Measurements from ENCODE around the gene MYT1. TPM values are rescaled to one million over a fixed set of nuclear protein-coding genes. Genes with fewer than 3 reads are reported as not detected.
"Not testable (repeated sequence)": the region's sequence is repeated elsewhere in the genome, so short reads cannot be mapped to it uniquely, and the experiment has no call there.

MYT1 gene
- polyA plus RNA-seq, result under 1 TPM in 2 of 4 donors, not detected in 2; 0.63 to 0.77 TPM
- long read RNA-seq, donor 1, result 0 reads
- long read RNA-seq, donor 2, result 0 reads
- long read RNA-seq, donor 3, result 0 reads
- long read RNA-seq, donor 4, result 0 reads
- long read RNA-seq, donor 5, result 0 reads
- long read RNA-seq, donor 6, result 0 reads
- long read RNA-seq, donor 7, result 0 reads
- long read RNA-seq, donor 8, result 0 reads
- long read RNA-seq, donor 9, result 0 reads
- long read RNA-seq, donor 10, result 0 reads

GRCh38 chr20:64164123-64164836 lies at the start of gene MYT1:
TSS of gene MYT1 (plus strand) at chr20:64164452. CDS start at chr20:64198862, 34,410 bp downstream.
- no peaks in the 10 kb centered on the region for H3K36me3 ChIP-seq (ENCODE audit: control insufficient read depth in 3 of 3, insufficient read depth in 2 of 3, low read depth in 1 of 3, low read length in 3 of 3)
- no peaks in the 10 kb centered on the region for H3K9me3 ChIP-seq (ENCODE audit: control insufficient read depth in 2 of 2, insufficient read depth in 1 of 2, low read depth in 1 of 2, low read length in 1 of 2)
- peak within 1 kb of the TSS in 1 of 3 donors; percentile 27 for H3K4me3 ChIP-seq (ENCODE audit: low read depth in 1 of 3, low read length in 3 of 3)
- DNase-seq (no peak), FAIRE-seq (no peak)
- H3K27me3 ChIP-seq (ENCODE audit: control insufficient read depth in 3 of 3, insufficient read depth in 3 of 3, low read length in 3 of 3), result peaks cover 0 to 61% (median 40%) of the 10 kb centered on the region in 3 donors
- WGBS, 3 donors, result 64 to 71% (median 67%) methylated on average over 21 of the region's 21 CpGs
- H3K4me1 ChIP-seq (ENCODE audit: control insufficient read depth in 3 of 3, insufficient read depth in 2 of 3, low read depth in 1 of 3, low read length in 2 of 3), result no peaks in the 10 kb centered on the region
- peak within 1 kb of the TSS in 1 of 3 donors; percentile 60 for H3K27ac ChIP-seq (ENCODE audit: low read depth in 1 of 3, low read length in 2 of 3)

GRCh38 chr20:64115171-64115911 lies 48.9 kb upstream of the MYT1 start:
- WGBS, 3 donors, result 50 to 71% (median 56%) methylated on average over 14 of the region's 14 CpGs
- Histone ChIP-seq H3K36me3 (ENCODE audit: control insufficient read depth in 3 of 3, insufficient read depth in 2 of 3, low read depth in 1 of 3, low read length in 3 of 3) (no peaks in the 10 kb centered on the region), H3K27me3 (ENCODE audit: control insufficient read depth in 3 of 3, insufficient read depth in 3 of 3, low read length in 3 of 3) (no peaks in the 10 kb centered on the region), H3K27ac (ENCODE audit: low read depth in 1 of 3, low read length in 2 of 3) (no peak overlapping the region), H3K4me1 (ENCODE audit: control insufficient read depth in 3 of 3, insufficient read depth in 2 of 3, low read depth in 1 of 3, low read length in 2 of 3) (no peaks in the 10 kb centered on the region), H3K4me3 (ENCODE audit: low read depth in 1 of 3, low read length in 3 of 3) (no peak overlapping the region), H3K9me3 (ENCODE audit: control insufficient read depth in 2 of 2, insufficient read depth in 1 of 2, low read depth in 1 of 2, low read length in 1 of 2) (no peaks in the 10 kb centered on the region)
- DNase-seq (no peak), FAIRE-seq (no peak)

- H3K36me3 ChIP-seq (ENCODE audit: control insufficient read depth in 3 of 3, insufficient read depth in 2 of 3, low read depth in 1 of 3, low read length in 3 of 3), result no peaks in the 10 kb centered on the region
- H3K27me3 ChIP-seq (ENCODE audit: control insufficient read depth in 3 of 3, insufficient read depth in 3 of 3, low read length in 3 of 3), result no peaks in the 10 kb centered on the region
- H3K4me1 ChIP-seq (ENCODE audit: control insufficient read depth in 3 of 3, insufficient read depth in 2 of 3, low read depth in 1 of 3, low read length in 2 of 3), result no peaks in the 10 kb centered on the region
- 73 to 83% (median 82%) methylated on average over 21 of the region's 21 CpGs for WGBS, 3 donors
- H3K4me3 ChIP-seq (ENCODE audit: low read depth in 1 of 3, low read length in 3 of 3), result no peak overlapping the region
- DNase-seq, result no peak
- no peak for FAIRE-seq
- H3K9me3 ChIP-seq (ENCODE audit: control insufficient read depth in 2 of 2, insufficient read depth in 1 of 2, low read depth in 1 of 2, low read length in 1 of 2), result no peaks in the 10 kb centered on the region
- no peak overlapping the region for H3K27ac ChIP-seq (ENCODE audit: low read depth in 1 of 3, low read length in 2 of 3)
These were observed 48.2 kb upstream of the MYT1 start for GRCh38 chr20:64116016-64116415.

- H3K4me1 ChIP-seq (ENCODE audit: control insufficient read depth in 3 of 3, insufficient read depth in 2 of 3, low read depth in 1 of 3, low read length in 2 of 3), result no peaks in the 10 kb centered on the region
- no peaks in the 10 kb centered on the region for H3K27me3 ChIP-seq (ENCODE audit: control insufficient read depth in 3 of 3, insufficient read depth in 3 of 3, low read length in 3 of 3)
- 67 to 81% (median 69%) methylated on average over 15 to 17 of the region's 17 CpGs for WGBS, 3 donors
- H3K9me3 ChIP-seq (ENCODE audit: control insufficient read depth in 2 of 2, insufficient read depth in 1 of 2, low read depth in 1 of 2, low read length in 1 of 2), result no peaks in the 10 kb centered on the region
- no peaks in the 10 kb centered on the region for H3K36me3 ChIP-seq (ENCODE audit: control insufficient read depth in 3 of 3, insufficient read depth in 2 of 3, low read depth in 1 of 3, low read length in 3 of 3)
- H3K27ac ChIP-seq (ENCODE audit: low read depth in 1 of 3, low read length in 2 of 3), result no peak overlapping the region
- no peak for DNase-seq
- H3K4me3 ChIP-seq (ENCODE audit: low read depth in 1 of 3, low read length in 3 of 3), result no peak overlapping the region
- FAIRE-seq, result no peak
These were observed 47.5 kb upstream of the MYT1 start for GRCh38 chr20:64116541-64117431.

- 68 to 80% methylated on average over 3 to 6 of the region's 6 CpGs; no CpG with 5 or more reads in 1 of the 3 donors for WGBS, 3 donors
- DNase-seq; H3K36me3 ChIP-seq (ENCODE audit: control insufficient read depth in 3 of 3, insufficient read depth in 2 of 3, low read depth in 1 of 3, low read length in 3 of 3); H3K27ac ChIP-seq (ENCODE audit: low read depth in 1 of 3, low read length in 2 of 3); H3K4me3 ChIP-seq (ENCODE audit: low read depth in 1 of 3, low read length in 3 of 3); H3K4me1 ChIP-seq (ENCODE audit: control insufficient read depth in 3 of 3, insufficient read depth in 2 of 3, low read depth in 1 of 3, low read length in 2 of 3); FAIRE-seq; H3K9me3 ChIP-seq (ENCODE audit: control insufficient read depth in 2 of 2, insufficient read depth in 1 of 2, low read depth in 1 of 2, low read length in 1 of 2); H3K27me3 ChIP-seq (ENCODE audit: control insufficient read depth in 3 of 3, insufficient read depth in 3 of 3, low read length in 3 of 3): not testable (repeated sequence)
These were observed 46.8 kb upstream of the MYT1 start for GRCh38 chr20:64117432-64117777.

- FAIRE-seq, result no peak
- WGBS, 3 donors, result 62 to 79% (median 73%) methylated on average over 7 to 8 of the region's 8 CpGs
These were observed 45.0 kb upstream of the MYT1 start for GRCh38 chr20:64119301-64119680.

GRCh38 chr20:64119681-64120341 lies 44.4 kb upstream of the MYT1 start:
- no peak overlapping the region for H3K27ac ChIP-seq (ENCODE audit: low read depth in 1 of 3, low read length in 2 of 3)
- no peak for FAIRE-seq
- DNase-seq, result no peak
- WGBS, 3 donors, result 50 to 62% (median 58%) methylated on average over 13 to 14 of the region's 14 CpGs
- H3K36me3 ChIP-seq (ENCODE audit: control insufficient read depth in 3 of 3, insufficient read depth in 2 of 3, low read depth in 1 of 3, low read length in 3 of 3), result no peaks in the 10 kb centered on the region
- H3K4me3 ChIP-seq (ENCODE audit: low read depth in 1 of 3, low read length in 3 of 3), result no peak overlapping the region
- H3K4me1 ChIP-seq (ENCODE audit: control insufficient read depth in 3 of 3, insufficient read depth in 2 of 3, low read depth in 1 of 3, low read length in 2 of 3), result no peaks in the 10 kb centered on the region
- H3K9me3 ChIP-seq (ENCODE audit: control insufficient read depth in 2 of 2, insufficient read depth in 1 of 2, low read depth in 1 of 2, low read length in 1 of 2), result no peaks in the 10 kb centered on the region
- no peaks in the 10 kb centered on the region for H3K27me3 ChIP-seq (ENCODE audit: control insufficient read depth in 3 of 3, insufficient read depth in 3 of 3, low read length in 3 of 3)

More at GRCh38 chr20:64119301-64119680, 45.0 kb upstream of the MYT1 start:
- Histone ChIP-seq H3K9me3 (ENCODE audit: control insufficient read depth in 2 of 2, insufficient read depth in 1 of 2, low read depth in 1 of 2, low read length in 1 of 2) (no peaks in the 10 kb centered on the region), H3K4me3 (ENCODE audit: low read depth in 1 of 3, low read length in 3 of 3) (no peak overlapping the region), H3K4me1 (ENCODE audit: control insufficient read depth in 3 of 3, insufficient read depth in 2 of 3, low read depth in 1 of 3, low read length in 2 of 3) (no peaks in the 10 kb centered on the region), H3K36me3 (ENCODE audit: control insufficient read depth in 3 of 3, insufficient read depth in 2 of 3, low read depth in 1 of 3, low read length in 3 of 3) (no peaks in the 10 kb centered on the region), H3K27ac (ENCODE audit: low read depth in 1 of 3, low read length in 2 of 3) (no peak overlapping the region), H3K27me3 (ENCODE audit: control insufficient read depth in 3 of 3, insufficient read depth in 3 of 3, low read length in 3 of 3) (no peaks in the 10 kb centered on the region)
- no peak for DNase-seq

Data from small intestine (tissue), 16 donors.